GM18499 (cell line): ENCODE measurements around the gene MRPL50.

Experiments
- ATAC-seq: cut with Tn5 transposase; IDR thresholded peaks from one replicate; pipeline ENCODE4 v1.9.1; 2021; ENCODE audit warnings: moderate number of reproducible peaks; ENCODE audit not compliant: insufficient read depth, unreplicated experiment

MRPL50 gene

DNA sequence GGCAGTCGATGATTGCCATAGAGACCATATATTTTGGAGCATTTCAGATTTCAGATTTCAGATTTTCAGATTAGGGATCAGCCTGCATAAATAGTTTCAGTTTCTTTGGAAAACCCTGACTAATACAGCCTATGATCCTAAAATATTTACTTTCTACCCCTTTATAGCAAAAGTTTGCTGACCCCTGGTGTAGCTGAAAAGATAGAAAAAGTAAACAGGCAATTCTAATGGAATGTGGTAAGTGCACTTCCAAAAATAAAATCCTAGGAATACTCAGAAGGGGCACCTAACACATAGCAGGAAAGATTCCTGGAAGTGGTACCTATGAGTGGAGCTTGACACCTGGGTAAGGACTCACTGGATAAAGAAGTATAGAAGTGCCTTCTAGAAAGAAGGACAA is 48.1 kb downstream of the MRPL50 start:
- no peak for ATAC-seq

DNA sequence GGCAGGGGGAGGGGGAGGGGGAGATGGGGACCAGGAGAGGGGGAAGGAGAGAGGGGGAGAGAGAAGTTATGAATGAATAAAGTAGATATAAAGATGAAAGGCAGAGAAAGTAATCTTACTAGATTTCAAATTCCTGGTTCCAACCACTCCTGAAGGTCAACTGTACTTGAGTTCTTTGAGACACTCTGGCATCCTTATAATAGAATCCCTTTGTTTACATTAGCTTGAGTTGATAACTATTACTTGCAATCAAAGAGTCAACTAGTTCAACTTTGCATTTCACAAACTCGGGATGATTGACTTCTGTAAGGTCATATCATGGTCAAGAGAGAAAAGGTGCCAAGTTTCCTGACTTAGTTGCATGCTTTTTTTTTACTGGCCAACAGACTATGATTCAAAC is 55.8 kb downstream of the MRPL50 start:
- ATAC-seq, result no peak

DNA sequence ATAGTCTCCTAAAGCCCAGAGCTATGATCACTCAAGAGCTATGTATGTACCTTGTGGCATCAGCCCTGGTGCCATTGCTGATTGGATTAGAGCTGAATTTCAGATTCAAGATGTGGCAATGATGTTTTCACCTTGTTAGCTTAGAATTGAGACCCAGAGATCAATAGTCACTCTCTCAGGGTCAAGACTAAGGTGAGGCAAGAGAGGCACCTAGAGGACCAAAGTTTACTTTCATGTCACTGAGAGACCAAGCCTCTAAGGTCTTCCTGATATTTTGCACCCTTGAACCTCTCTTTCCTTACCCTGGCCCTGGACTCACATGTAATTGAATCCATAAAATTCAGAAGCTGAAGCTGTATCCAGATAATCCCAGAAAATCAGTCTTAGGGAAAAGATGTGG is 56.5 kb downstream of the MRPL50 start:
- ATAC-seq, result no peak
